ENCODE results near the gene WNT9A.

The WNT9A gene

GRCh38 chr1:227942716-227943261 lies 4.9 kb downstream of the WNT9A start:
- FAIRE-seq, result no peak

GRCh38 chr1:227942021-227942715 lies 5.6 kb downstream of the WNT9A start:
- DNase-seq (ENCODE audit: insufficient read length, low spot score) (no peak), FAIRE-seq (no peak)

More at GRCh38 chr1:227942716-227943261, 4.9 kb downstream of the WNT9A start:
- DNase-seq (ENCODE audit: insufficient read length, low spot score), result no peak

GRCh38 chr1:227941509-227942020 lies 6.2 kb downstream of the WNT9A start:
- FAIRE-seq (no peak), DNase-seq (ENCODE audit: insufficient read length, low spot score) (no peak)

- DNase-seq (ENCODE audit: insufficient read length, low spot score) (no peak), FAIRE-seq (no peak)
Observed at GRCh38 chr1:227940791-227941241, 6.9 kb downstream of the WNT9A start.

GRCh38 chr1:227939791-227940771 lies 7.7 kb downstream of the WNT9A start:
- no peak for DNase-seq (ENCODE audit: insufficient read length, low spot score)
- no peak for FAIRE-seq

- FAIRE-seq, result no peak
Observed at GRCh38 chr1:227938911-227939790, 8.6 kb downstream of the WNT9A start.

GRCh38 chr1:227938276-227938675 lies 9.5 kb downstream of the WNT9A start:
- DNase-seq (ENCODE audit: insufficient read length, low spot score), result no peak
- no peak for FAIRE-seq

More at GRCh38 chr1:227938911-227939790, 8.6 kb downstream of the WNT9A start:
- DNase-seq (ENCODE audit: insufficient read length, low spot score), result no peak

- FAIRE-seq, result no peak
- DNase-seq (ENCODE audit: insufficient read length, low spot score), result no peak
Observed at GRCh38 chr1:227937838-227938145, 9.9 kb downstream of the WNT9A start.

- no peak for FAIRE-seq
- no peak for DNase-seq (ENCODE audit: insufficient read length, low spot score)
Observed at GRCh38 chr1:227937031-227937837, 10.5 kb downstream of the WNT9A start.

- DNase-seq (ENCODE audit: insufficient read length, low spot score) (no peak), FAIRE-seq (no peak)
Observed at GRCh38 chr1:227935826-227936225, 11.9 kb downstream of the WNT9A start.

- DNase-seq (ENCODE audit: insufficient read length, low spot score) (no peak), FAIRE-seq (no peak)
Observed at GRCh38 chr1:227934476-227935313, 13.0 kb downstream of the WNT9A start.

- DNase-seq (ENCODE audit: insufficient read length, low spot score) (no peak), FAIRE-seq (no peak)
Observed at GRCh38 chr1:227929751-227930472, 17.8 kb downstream of the WNT9A start.

GRCh38 chr1:227928811-227929375 lies 18.8 kb downstream of the WNT9A start:
- FAIRE-seq (no peak), DNase-seq (ENCODE audit: insufficient read length, low spot score) (no peak)

GRCh38 chr1:227927971-227928741 lies 19.6 kb downstream of the WNT9A start:
- DNase-seq (ENCODE audit: insufficient read length, low spot score), result no peak
- FAIRE-seq, result no peak

- no peak for FAIRE-seq
Observed at GRCh38 chr1:227926896-227927885, 20.5 kb downstream of the WNT9A start.

More at GRCh38 chr1:227926896-227927885, 20.5 kb downstream of the WNT9A start:
- DNase-seq (ENCODE audit: insufficient read length, low spot score), result no peak
